ENCODE results near the gene ZNF618. TPM values are rescaled to one million over a fixed set of nuclear protein-coding genes. Genes with fewer than 3 reads are reported as not detected.

Gene ZNF618
- total RNA-seq, 2 experiments from 2014 or later: not detected

DNA sequence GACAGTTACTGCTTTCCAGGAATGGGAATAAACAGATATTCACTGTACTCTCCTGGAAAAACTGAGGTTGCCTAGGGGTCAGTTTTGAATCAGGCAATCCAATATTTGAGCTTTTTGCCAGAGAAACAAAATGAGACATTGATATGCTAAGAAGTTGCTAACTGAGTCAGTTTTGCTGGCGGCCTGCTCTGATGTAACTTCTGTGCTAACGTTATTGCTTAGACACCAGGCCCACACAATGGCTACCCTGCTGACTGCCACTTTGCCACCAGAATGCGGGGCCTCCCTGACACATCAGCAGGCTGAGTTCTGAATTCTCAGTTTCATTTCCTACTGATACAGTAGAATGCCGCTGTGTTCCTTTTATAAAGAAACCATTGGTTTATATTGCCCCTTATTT, 18.2 kb upstream of the ZNF618 start:
- Histone ChIP-seq H3K27ac (ENCODE audit: low read depth, low read length, poor library complexity, severe bottlenecking) (no peak overlapping the region), H3K4me3 (ENCODE audit: low read depth, low read length, poor library complexity, severe bottlenecking) (no peak overlapping the region), H3K4me1 (ENCODE audit: insufficient read depth, low read length, poor library complexity, severe bottlenecking) (no peaks in the 10 kb centered on the region), H3K79me2 (ENCODE audit: insufficient read depth, low read depth, low read length) (no peaks in the 10 kb centered on the region), H4K20me1 (ENCODE audit: insufficient read depth, low read length) (no peaks in the 10 kb centered on the region), H3K36me3 (ENCODE audit: insufficient read depth, low read length) (no peaks in the 10 kb centered on the region), H3K4me2 (ENCODE audit: low read length) (no peak overlapping the region), H3K9me2 (ENCODE audit: insufficient read depth, low read length) (no peaks in the 10 kb centered on the region), H2AFZ (ENCODE audit: low read length) (no peak overlapping the region), H3K9me3 (ENCODE audit: low read length) (no peaks in the 10 kb centered on the region)
- BruUV-seq (replicated peaks): no TSS peak
- ChIA-PET CTCF (ENCODE audit: unreplicated experiment) (no interaction called here), POLR2A (no interaction called here)
- no peak for TF ChIP-seq EZH2phosphoT487 (IDR thresholded peaks at IDR 0.05; ENCODE audit: borderline replicate concordance, low read depth, low read length)
- TF ChIP-seq, protein P1, sequence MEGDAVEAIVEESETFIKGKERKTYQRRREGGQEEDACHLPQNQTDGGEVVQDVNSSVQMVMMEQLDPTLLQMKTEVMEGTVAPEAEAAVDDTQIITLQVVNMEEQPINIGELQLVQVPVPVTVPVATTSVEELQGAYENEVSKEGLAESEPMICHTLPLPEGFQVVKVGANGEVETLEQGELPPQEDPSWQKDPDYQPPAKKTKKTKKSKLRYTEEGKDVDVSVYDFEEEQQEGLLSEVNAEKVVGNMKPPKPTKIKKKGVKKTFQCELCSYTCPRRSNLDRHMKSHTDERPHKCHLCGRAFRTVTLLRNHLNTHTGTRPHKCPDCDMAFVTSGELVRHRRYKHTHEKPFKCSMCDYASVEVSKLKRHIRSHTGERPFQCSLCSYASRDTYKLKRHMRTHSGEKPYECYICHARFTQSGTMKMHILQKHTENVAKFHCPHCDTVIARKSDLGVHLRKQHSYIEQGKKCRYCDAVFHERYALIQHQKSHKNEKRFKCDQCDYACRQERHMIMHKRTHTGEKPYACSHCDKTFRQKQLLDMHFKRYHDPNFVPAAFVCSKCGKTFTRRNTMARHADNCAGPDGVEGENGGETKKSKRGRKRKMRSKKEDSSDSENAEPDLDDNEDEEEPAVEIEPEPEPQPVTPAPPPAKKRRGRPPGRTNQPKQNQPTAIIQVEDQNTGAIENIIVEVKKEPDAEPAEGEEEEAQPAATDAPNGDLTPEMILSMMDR (conservative IDR thresholded peaks at IDR 0.05; ENCODE audit: low read length): no peak
- no peak for DNase-seq (ENCODE audit: low spot score)
- intact Hi-C loops (cut with micrococcal nuclease; ENCODE audit: unreplicated experiment): no loop called here

DNA sequence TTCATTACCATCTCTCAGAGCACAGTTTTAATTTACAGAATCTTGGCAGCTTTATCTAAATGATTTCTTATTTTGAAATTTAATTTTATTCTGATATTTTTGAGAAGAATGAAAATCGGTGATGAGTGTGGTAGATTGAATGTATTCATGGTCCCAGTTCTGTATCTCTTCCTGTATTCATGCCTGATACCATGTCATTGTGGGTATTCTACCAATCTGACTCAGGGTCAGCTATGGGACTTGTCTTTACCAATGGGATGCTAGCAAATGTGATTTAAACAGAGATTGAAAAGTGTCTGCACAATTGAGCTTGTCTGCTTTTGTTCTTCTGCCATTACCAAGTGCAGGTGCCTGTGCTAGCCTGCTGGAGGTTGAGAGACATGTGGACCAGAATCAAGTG, 17.8 kb upstream of the ZNF618 start:
- Histone ChIP-seq H3K9me3 (ENCODE audit: low read length) (no peaks in the 10 kb centered on the region), H3K79me2 (ENCODE audit: insufficient read depth, low read depth, low read length) (no peaks in the 10 kb centered on the region), H3K4me3 (ENCODE audit: low read depth, low read length, poor library complexity, severe bottlenecking) (no peak overlapping the region), H3K36me3 (ENCODE audit: insufficient read depth, low read length) (no peaks in the 10 kb centered on the region), H4K20me1 (ENCODE audit: insufficient read depth, low read length) (no peaks in the 10 kb centered on the region), H3K4me2 (ENCODE audit: low read length) (no peak overlapping the region), H3K4me1 (ENCODE audit: insufficient read depth, low read length, poor library complexity, severe bottlenecking) (no peaks in the 10 kb centered on the region), H3K27ac (ENCODE audit: low read depth, low read length, poor library complexity, severe bottlenecking) (no peak overlapping the region), H2AFZ (ENCODE audit: low read length) (no peak overlapping the region), H3K9me2 (ENCODE audit: insufficient read depth, low read length) (no peaks in the 10 kb centered on the region)
- no TSS peak for BruUV-seq (replicated peaks)
- POLR2A ChIA-PET: no interaction called here
- DNase-seq (ENCODE audit: low spot score): no peak
- CTCF ChIA-PET (ENCODE audit: unreplicated experiment): no interaction called here
- intact Hi-C loops (cut with micrococcal nuclease; ENCODE audit: unreplicated experiment): no loop called here
- TF ChIP-seq, protein P1 (conservative IDR thresholded peaks at IDR 0.05; ENCODE audit: low read length): no peak
- no peak for TF ChIP-seq EZH2phosphoT487 (IDR thresholded peaks at IDR 0.05; ENCODE audit: borderline replicate concordance, low read depth, low read length)

DNA sequence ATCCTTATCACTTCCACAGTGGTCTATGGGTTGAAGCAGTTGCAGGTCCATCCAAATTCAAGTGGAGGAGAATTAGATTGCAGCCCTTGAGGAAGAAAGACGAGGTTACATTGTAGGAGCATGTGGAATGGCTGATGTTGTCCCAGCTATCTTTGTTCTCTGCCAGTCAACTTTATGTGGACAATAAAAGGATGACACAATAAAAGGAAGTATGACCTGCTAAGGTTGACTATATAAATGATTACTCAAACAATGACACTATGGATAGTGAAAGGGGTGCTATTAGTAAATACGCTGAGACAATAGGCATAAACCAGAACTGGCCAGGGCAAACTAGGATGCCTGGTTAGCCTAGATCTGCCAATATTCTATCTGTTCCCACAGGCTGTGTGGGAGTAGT, 12.8 kb upstream of the ZNF618 start:
- no peaks in the 10 kb centered on the region for H3K79me2 ChIP-seq (ENCODE audit: insufficient read depth, low read depth, low read length)
- H3K4me3 ChIP-seq (ENCODE audit: low read depth, low read length, poor library complexity, severe bottlenecking): no peak overlapping the region
- no peak overlapping the region for H3K4me2 ChIP-seq (ENCODE audit: low read length)
- no peak overlapping the region for H2AFZ ChIP-seq (ENCODE audit: low read length)
- DNase-seq (ENCODE audit: low spot score): no peak
- H3K4me1 ChIP-seq (ENCODE audit: insufficient read depth, low read length, poor library complexity, severe bottlenecking): no peaks in the 10 kb centered on the region
- TF ChIP-seq EZH2phosphoT487 (IDR thresholded peaks at IDR 0.05; ENCODE audit: borderline replicate concordance, low read depth, low read length): no peak
- TF ChIP-seq, protein P1 (conservative IDR thresholded peaks at IDR 0.05; ENCODE audit: low read length): no peak
- no peaks in the 10 kb centered on the region for H4K20me1 ChIP-seq (ENCODE audit: insufficient read depth, low read length)
- H3K9me2 ChIP-seq (ENCODE audit: insufficient read depth, low read length): no peaks in the 10 kb centered on the region
- no peak overlapping the region for H3K27ac ChIP-seq (ENCODE audit: low read depth, low read length, poor library complexity, severe bottlenecking)
- BruUV-seq (replicated peaks): no TSS peak
- CTCF ChIA-PET (ENCODE audit: unreplicated experiment): no interaction called here
- POLR2A ChIA-PET: no interaction called here
- intact Hi-C loops (cut with micrococcal nuclease; ENCODE audit: unreplicated experiment): no loop called here
- H3K36me3 ChIP-seq (ENCODE audit: insufficient read depth, low read length): no peaks in the 10 kb centered on the region
- no peaks in the 10 kb centered on the region for H3K9me3 ChIP-seq (ENCODE audit: low read length)
